SK-N-DZ (cell line): Measurements from ENCODE around the gene CYP1A1. TPM values are rescaled to one million over a fixed set of nuclear protein-coding genes. Genes with fewer than 3 reads are reported as not detected.
A peak's percentile ranks its signal among the peaks of the same experiment; 100 is the strongest.
"Not testable (repeated sequence)": the region's sequence is repeated elsewhere in the genome, so short reads cannot be mapped to it uniquely, and the experiment has no call there.

Source experiments
- DNase-seq: peaks from one replicate; pipeline ENCODE4 v3.0.0-alpha.2; 2015; ENCODE audit warnings: low spot score
- polyA plus RNA-seq, 2 experiments: library from polyadenylated mRNA; depleted of rRNA; stranded (reverse); fragments of >200 nt; gene quantifications; 2 replicates each; pipeline ENCODE4 v1.2.3, GENCODE V29; 2014

CYP1A1 gene
- 0.79 and 1.0 TPM in 2 replicates for polyA plus RNA-seq (2014; cell fraction: cytosol; rRNA removed)
- polyA plus RNA-seq (2014; cell fraction: nucleus; rRNA removed), result 0.25 and 2.2 TPM in 2 replicates

- no peak for DNase-seq
Observed at GRCh38 chr15:74725225-74725774, at the start of gene CYP1A1. TSS of gene CYP1A1 (minus strand) at chr15:74725528. CDS start at chr15:74723097, 2,431 bp downstream.

GRCh38 chr15:74773731-74774252 lies 48.5 kb upstream of the CYP1A1 start:
- DNase-seq, result no peak

- no peak for DNase-seq
Observed at GRCh38 chr15:74773329-74773728, 48.0 kb upstream of the CYP1A1 start.

GRCh38 chr15:74770211-74770903 lies 45.0 kb upstream of the CYP1A1 start:
- DNase-seq, result no peak

GRCh38 chr15:74769463-74770025 lies 44.2 kb upstream of the CYP1A1 start:
- DNase-seq, result no peak

GRCh38 chr15:74768771-74769342 lies 43.5 kb upstream of the CYP1A1 start:
- DNase-seq, result peak; percentile 72

- no peak for DNase-seq
Observed at GRCh38 chr15:74768099-74768770, 42.9 kb upstream of the CYP1A1 start.

GRCh38 chr15:74767167-74768098 lies 42.1 kb upstream of the CYP1A1 start:
- no peak for DNase-seq

- DNase-seq, result no peak
Observed at GRCh38 chr15:74763416-74763815, 38.1 kb upstream of the CYP1A1 start.

- DNase-seq, result no peak
Observed at GRCh38 chr15:74762791-74763150, 37.4 kb upstream of the CYP1A1 start.

- no peak for DNase-seq
Observed at GRCh38 chr15:74758736-74759135, 33.4 kb upstream of the CYP1A1 start.

- no peak for DNase-seq
Observed at GRCh38 chr15:74754593-74755215, 29.4 kb upstream of the CYP1A1 start.

GRCh38 chr15:74752531-74752930 lies 27.2 kb upstream of the CYP1A1 start:
- DNase-seq, result no peak

GRCh38 chr15:74752011-74752410 lies 26.7 kb upstream of the CYP1A1 start:
- DNase-seq, result no peak

GRCh38 chr15:74750751-74751150 lies 25.4 kb upstream of the CYP1A1 start:
- DNase-seq, result no peak

GRCh38 chr15:74749832-74750231 lies 24.5 kb upstream of the CYP1A1 start:
- DNase-seq, result no peak

GRCh38 chr15:74748322-74748946 lies 23.1 kb upstream of the CYP1A1 start, which contains the start of gene CYP1A2:
TSS of gene CYP1A2 (plus strand) at chr15:74748845. CDS start at chr15:74749739, 894 bp downstream.
- DNase-seq, result no peak

- DNase-seq, result no peak
Observed at GRCh38 chr15:74746389-74746788, 21.1 kb upstream of the CYP1A1 start.

- no peak for DNase-seq
Observed at GRCh38 chr15:74742422-74742821, 17.1 kb upstream of the CYP1A1 start.

- DNase-seq, result not testable (repeated sequence)
Observed at GRCh38 chr15:74738239-74738638, 12.9 kb upstream of the CYP1A1 start.
